Suppressor macrophage treated with lipopolysaccharide for 1 hour (primary cell): ENCODE results near the gene CRYGC.
A peak's percentile ranks its signal among the peaks of the same experiment; 100 is the strongest.
"Not testable (repeated sequence)": the region's sequence is repeated elsewhere in the genome, so short reads cannot be mapped to it uniquely, and the experiment has no call there.

Source experiments
- DNase-seq, 3 donors: peaks; one replicate each; pipeline ENCODE4 v3.0.0-alpha.2; 2020 to 2022

Gene CRYGC, protein sequence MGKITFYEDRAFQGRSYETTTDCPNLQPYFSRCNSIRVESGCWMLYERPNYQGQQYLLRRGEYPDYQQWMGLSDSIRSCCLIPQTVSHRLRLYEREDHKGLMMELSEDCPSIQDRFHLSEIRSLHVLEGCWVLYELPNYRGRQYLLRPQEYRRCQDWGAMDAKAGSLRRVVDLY

DNA sequence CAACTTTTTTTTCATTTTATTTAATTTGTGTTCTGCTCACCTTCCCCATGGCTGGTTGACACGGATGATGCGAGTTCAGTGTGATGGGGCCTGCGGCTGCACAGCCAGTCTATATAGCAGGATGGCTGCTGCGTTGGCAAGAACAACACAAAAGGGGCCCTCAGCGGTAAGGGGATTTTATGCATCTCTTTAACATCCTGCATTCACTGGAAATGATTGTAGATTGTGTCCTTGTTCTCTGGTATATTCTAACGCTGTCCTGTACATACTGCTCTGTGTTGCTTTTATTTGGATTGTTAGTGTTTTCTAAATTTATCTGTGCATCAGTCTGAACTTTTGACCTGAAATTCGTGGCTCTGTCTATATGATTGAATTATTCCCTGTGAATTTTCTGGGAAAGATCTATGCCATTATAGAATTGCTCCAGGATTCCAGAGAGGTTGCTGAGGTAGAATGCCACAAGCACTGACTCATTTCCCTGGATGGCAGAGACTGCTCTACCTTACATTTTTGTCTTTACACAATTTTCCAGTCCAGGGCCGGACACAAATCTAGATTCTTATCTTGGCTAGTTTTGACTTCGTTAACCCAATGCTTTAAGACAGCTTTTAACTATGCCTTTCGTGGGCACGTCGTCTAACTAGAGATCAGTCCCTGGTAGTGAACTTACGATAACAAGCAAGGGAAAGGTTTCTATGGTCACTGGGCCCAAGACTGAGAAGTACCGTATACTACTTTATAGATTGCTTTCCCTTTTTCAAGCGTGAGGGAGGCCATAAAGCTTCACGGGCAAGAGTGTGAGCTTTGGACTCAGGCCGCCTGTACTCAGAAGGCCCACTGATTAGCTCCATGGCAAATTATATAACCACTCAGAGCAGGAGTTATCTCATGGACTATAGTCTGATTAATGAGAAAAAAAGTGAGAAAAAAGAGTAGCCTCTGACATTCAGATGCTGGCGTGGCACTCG is at the start of gene CRYGC:
CRYGC (minus strand) TSS at position 85 of the 968 bp plus-strand sequence; CDS start at position 49, 36 bp downstream.
- DNase-seq, result no peak

DNA sequence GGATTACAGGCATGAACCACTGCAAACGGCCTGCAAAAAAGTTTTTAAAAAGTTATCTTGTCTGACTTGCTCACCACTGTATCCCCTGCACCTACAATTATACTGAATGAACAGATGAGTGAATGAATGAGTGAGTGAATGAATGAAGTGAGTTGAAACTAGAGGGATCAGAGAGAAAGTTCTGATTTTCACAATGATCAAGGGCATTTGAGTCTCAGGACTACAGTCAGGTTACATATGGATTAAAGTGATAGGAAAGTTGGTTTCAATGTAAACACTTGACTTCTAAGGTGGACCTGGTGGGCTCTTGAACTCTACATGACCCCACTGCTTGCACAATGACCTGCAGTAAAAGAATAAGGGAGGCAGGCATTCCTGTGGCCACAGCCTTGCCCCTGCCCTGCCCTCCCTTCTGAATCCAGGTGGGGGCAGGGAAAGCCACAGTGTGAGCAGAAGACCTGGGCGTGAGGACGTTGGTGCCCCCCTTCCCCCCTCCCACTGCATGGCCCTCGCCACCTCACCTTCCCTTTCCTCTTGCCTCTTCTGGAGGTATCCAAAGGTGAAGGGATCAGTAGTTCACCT is 49.5 kb upstream of the CRYGC start:
- no peak for DNase-seq

GRCh38 chr2:208175840-208176153 is 46.2 kb upstream of the CRYGC start:
- DNase-seq, result no peak

DNA sequence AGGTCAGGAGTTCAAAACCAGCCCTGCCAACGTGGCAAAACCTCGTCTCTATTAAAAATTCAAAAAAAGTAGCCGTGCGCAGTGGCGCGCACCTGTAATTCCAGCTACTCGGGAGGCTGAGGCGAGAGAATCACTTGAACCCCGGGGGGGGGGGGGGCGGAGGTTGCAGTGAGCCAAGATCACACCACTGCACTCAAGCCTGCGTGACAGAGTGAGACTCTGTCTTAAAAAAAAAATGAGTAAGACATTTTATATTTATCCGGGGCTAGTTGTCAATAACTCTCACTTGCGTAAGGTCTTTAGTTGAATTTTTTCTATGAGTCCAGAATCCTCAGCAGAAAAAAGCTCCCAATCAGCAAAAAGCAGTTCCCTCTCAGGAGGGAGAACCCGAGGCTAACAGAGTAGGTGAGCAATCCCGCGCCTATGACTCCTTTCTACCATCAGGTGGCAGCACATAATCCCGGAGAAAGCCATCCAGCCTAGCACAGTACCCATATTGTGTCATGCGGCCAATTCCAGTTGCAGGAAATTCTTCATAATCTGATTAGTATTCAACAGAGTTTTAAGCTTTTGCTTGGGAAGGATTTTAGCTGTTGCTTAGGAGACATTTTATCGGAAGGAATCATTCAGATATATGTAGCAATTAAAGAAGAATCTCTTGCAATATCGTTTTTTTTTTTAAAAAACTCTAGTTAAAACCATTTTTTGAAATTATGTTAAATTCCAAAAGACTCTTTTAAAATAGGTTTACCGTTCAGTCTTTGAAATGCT is 45.6 kb upstream of the CRYGC start:
- peak; percentile 89 to 95 (median 91) for DNase-seq

DNA sequence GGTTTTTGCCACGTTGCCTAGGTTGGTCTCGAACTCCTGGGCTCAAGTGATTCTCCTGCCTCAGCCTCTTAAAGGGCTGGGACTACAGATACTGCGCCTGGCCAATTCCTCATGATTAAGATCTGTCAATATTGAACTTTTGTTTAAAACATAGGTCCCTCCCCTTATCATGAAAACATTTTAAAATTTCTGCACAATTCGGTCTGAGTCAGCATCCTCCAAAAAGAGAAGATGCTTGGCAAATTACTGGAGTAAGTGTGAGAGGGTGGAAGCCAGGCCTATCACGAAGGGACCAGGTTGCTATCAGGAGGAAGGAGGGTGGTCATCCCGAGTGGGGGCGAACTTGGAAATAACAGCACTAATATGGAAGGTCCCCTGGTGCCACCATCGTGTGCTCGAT is 44.5 kb upstream of the CRYGC start:
- no peak for DNase-seq

DNA sequence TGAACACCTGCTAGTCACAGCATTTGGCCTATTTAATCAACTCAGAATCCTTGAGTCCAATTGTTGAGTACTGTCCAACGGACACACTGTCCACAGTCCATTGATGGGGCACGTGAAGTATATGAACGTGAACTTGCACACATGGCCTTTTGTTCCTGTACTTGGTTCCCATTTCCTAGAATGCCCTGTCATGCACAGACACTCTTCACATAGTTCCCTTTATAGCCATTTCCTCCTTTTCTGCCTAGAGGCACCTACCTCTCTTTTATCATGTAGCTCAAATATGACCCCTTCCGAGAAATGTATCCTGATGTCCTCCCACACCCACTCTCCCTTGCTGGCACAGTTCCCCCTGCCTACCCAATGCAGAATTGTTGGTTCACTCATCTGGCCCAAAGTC is 42.5 kb upstream of the CRYGC start:
- peak; percentile 71 to 91 (median 84) for DNase-seq

- DNase-seq, result no peak
Observed at GRCh38 chr2:208164951-208165755, 35.5 kb upstream of the CRYGC start.

- DNase-seq, result no peak
Observed at GRCh38 chr2:208163489-208163888, 33.9 kb upstream of the CRYGC start, which contains the start of gene CRYGA. Gene CRYGA (minus strand): TSS chr2:208163589. CDS start chr2:208163556, 33 bp downstream.

GRCh38 chr2:208156439-208156838 is 26.8 kb upstream of the CRYGC start:
- DNase-seq, result no peak

GRCh38 chr2:208153156-208153555 is 23.5 kb upstream of the CRYGC start:
- DNase-seq, result no peak

DNA sequence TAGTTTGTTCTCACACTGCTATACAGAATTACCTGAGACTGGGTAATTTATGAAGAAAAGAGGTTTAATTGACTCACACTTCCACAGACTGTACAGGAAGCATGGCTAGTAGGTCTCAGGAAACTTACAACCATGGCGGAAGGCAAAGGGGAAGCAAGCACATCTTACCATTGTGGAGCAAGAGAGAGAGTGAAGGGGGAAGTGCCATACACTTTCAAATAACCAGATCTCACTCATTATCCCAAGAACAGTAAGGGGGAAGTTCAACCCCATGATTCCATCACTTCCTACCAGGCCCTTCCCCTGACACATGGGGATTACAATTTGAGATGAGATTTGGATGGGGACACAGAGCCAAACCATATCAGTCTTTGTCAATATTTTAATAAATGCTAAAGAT is 21.3 kb upstream of the CRYGC start:
- DNase-seq, result peak; percentile 21 to 52 (median 45)

- no peak for DNase-seq
Observed at GRCh38 chr2:208150094-208150493, 20.5 kb upstream of the CRYGC start.

- no peak for DNase-seq
Observed at GRCh38 chr2:208148803-208149202, 19.2 kb upstream of the CRYGC start.

- no peak for DNase-seq
Observed at GRCh38 chr2:208147759-208148158, 18.1 kb upstream of the CRYGC start.

DNA sequence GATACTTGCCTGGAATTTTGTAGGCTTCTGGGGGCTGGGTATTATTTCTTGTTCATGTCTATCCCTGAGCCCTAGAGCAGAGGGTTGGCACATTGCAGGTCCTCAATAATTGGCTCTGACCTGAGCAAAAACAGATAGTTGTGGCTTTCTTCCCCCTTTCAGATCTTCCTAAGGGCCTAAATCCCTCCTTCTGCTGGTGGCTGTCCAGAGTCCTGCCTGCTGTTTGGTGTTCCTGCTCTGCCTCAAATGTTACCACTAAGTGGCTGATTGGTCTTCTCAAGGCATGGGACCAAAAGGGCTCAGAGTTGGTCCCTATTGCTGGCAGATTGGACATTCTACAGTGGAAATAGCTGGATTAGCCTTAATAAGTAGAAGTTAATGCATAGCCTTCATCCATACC is 17.4 kb upstream of the CRYGC start:
- no peak for DNase-seq

- no peak for DNase-seq
Observed at GRCh38 chr2:208146006-208146405, 16.4 kb upstream of the CRYGC start, which contains the start of gene CRYGB. Gene CRYGB (minus strand): TSS chr2:208146158. CDS start chr2:208146120, 38 bp downstream.

DNA sequence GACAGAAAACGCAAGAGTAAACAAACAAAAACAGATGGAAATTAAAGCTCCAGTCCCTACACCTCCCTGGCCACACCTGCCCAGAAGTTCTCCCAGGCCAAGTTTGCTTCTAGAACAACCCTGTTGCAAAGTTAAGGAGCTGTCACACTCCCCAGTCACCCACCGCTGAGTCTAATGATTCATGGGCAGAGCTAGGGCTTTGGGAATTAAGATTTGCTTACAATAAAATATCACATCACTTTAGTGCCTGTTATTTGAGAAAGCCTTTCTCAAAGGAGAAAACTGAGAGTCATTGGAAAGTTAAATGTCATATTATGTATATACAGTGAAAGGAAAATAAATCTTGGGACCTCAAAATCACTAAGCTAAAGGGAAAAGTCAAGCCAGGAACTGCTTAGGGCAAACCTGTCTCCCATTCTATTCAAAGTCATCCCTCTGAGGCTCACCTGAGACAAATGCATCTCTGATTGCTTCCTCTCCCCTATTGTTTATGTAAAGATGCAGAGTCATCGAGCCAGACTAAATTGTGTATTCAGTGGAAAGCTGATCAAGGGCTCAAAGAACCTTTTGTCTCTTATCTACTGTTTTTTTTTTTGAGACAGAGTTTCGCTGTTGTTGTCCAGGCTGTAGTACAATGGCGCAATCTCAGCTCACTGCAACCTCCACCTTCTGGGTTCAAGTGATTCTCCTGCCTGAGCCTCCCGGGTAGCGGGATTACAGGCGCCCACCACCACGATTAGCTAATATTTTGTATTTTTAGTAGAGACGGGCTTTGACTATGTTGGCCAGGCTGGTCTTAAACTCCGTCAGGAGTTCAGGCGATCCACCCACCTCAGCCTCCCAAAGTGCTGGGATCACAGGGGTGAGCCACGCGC is 13.5 kb upstream of the CRYGC start:
- DNase-seq, result no peak

GRCh38 chr2:208142240-208142924 is 12.8 kb upstream of the CRYGC start:
- no peak for DNase-seq

DNA sequence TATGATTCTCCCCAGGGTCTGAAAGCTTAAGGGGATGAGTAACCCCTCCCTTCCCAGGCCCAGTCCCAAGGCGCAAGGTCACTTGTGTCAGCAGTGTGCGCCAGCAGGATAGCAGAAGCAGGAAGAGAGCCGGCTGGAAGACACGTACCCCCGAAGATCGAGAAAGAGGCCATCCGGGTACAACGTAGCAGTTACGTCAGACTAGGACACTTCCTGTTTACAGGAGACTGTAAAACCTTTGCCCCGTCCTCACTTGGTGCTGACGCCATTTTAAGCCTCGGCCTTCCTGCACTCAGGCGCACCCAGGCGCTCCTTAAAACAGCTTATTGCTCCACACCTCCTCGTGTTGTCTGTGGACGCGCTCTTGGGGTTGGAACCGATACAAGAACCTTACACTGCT is 9.8 kb upstream of the CRYGC start:
- no peak for DNase-seq

GRCh38 chr2:208138334-208138733 is 8.7 kb upstream of the CRYGC start:
- not testable (repeated sequence) for DNase-seq
